ENCODE measurements around the gene HLCS. TPM values are rescaled to one million over a fixed set of nuclear protein-coding genes. Genes with fewer than 3 reads are reported as not detected.

The HLCS gene
- polyA plus RNA-seq, 1 donor (not counting 4 experiments of a cell fraction or from before 2014, with no cell fraction given), result 11.5 TPM

- no peaks in the 10 kb centered on the region for H3K4me1 ChIP-seq (ENCODE audit: control insufficient read depth, extremely low read depth, insufficient read depth, low read length)
- H3K79me2 ChIP-seq (ENCODE audit: control insufficient read depth, insufficient read depth, low read length), result no peaks in the 10 kb centered on the region
- H4K20me1 ChIP-seq (ENCODE audit: control insufficient read depth, extremely low read depth, insufficient read depth, low read length), result no peaks in the 10 kb centered on the region
- H3K36me3 ChIP-seq (ENCODE audit: control insufficient read depth in 2 of 2, extremely low read depth in 1 of 2, insufficient read depth in 2 of 2, low read length in 2 of 2), result peaks cover 2 to 9% of the 10 kb centered on the region in 2 experiments
- H3K9me1 ChIP-seq (ENCODE audit: control insufficient read depth, extremely low read depth, insufficient read depth, low read length), result no peaks in the 10 kb centered on the region
- H3K27me3 ChIP-seq (ENCODE audit: control insufficient read depth, extremely low read depth, insufficient read depth, low read length), result no peaks in the 10 kb centered on the region
- no peak overlapping the region for H3K4me3 ChIP-seq (ENCODE audit: control insufficient read depth in 2 of 3, extremely low read depth in 1 of 3, insufficient read depth in 2 of 3, low read depth in 1 of 3, low read length in 3 of 3)
- H3K4me2 ChIP-seq (ENCODE audit: control insufficient read depth, extremely low read depth, insufficient read depth, low read depth, low read length), result no peak overlapping the region
- DNase-seq (ENCODE audit: low read depth, low spot score) (no peak), FAIRE-seq (no peak)
- H3K27ac ChIP-seq (ENCODE audit: control insufficient read depth, insufficient read depth, low read length), result no peak overlapping the region
- no peak overlapping the region for H3K9ac ChIP-seq (ENCODE audit: control insufficient read depth, extremely low read depth, insufficient read depth, low read length)
- H2AFZ ChIP-seq (ENCODE audit: control insufficient read depth, low read length), result no peak overlapping the region
- dilution Hi-C loops (cut with MboI; ENCODE audit: extremely low pct_ligation_motif_present, low sequenced_read_pairs), result no loop called here
- H3K9me3 ChIP-seq (ENCODE audit: control insufficient read depth, low read depth, low read length), result no peaks in the 10 kb centered on the region
- no peak for TF ChIP-seq EZH2 (IDR thresholded peaks at IDR 0.05; ENCODE audit: low read length)
- no peak for TF ChIP-seq CTCF (optimal IDR thresholded peaks at IDR 0.05 in 1 of 3, IDR thresholded peaks at IDR 0.05 in 1 of 3, conservative IDR thresholded peaks at IDR 0.05 in 1 of 3; ENCODE audit: extremely low read depth in 1 of 3, insufficient read depth in 2 of 3, low read length in 3 of 3)
Observed at GRCh38 chr21:36893581-36893980, 72.9 kb downstream of the HLCS start.

- Histone ChIP-seq H3K27me3 (ENCODE audit: control insufficient read depth, extremely low read depth, insufficient read depth, low read length) (no peaks in the 10 kb centered on the region), H3K4me1 (ENCODE audit: control insufficient read depth, extremely low read depth, insufficient read depth, low read length) (no peaks in the 10 kb centered on the region), H3K79me2 (ENCODE audit: control insufficient read depth, insufficient read depth, low read length) (no peaks in the 10 kb centered on the region), H4K20me1 (ENCODE audit: control insufficient read depth, extremely low read depth, insufficient read depth, low read length) (no peaks in the 10 kb centered on the region), H2AFZ (ENCODE audit: control insufficient read depth, low read length) (no peak overlapping the region), H3K9me3 (ENCODE audit: control insufficient read depth, low read depth, low read length) (no peaks in the 10 kb centered on the region), H3K9me1 (ENCODE audit: control insufficient read depth, extremely low read depth, insufficient read depth, low read length) (no peaks in the 10 kb centered on the region), H3K4me2 (ENCODE audit: control insufficient read depth, extremely low read depth, insufficient read depth, low read depth, low read length) (no peak overlapping the region), H3K36me3 (ENCODE audit: control insufficient read depth in 2 of 2, extremely low read depth in 1 of 2, insufficient read depth in 2 of 2, low read length in 2 of 2) (peaks cover 2 to 9% of the 10 kb centered on the region in 2 experiments), H3K9ac (ENCODE audit: control insufficient read depth, extremely low read depth, insufficient read depth, low read length) (no peak overlapping the region), H3K27ac (ENCODE audit: control insufficient read depth, insufficient read depth, low read length) (no peak overlapping the region), H3K4me3 (ENCODE audit: control insufficient read depth in 2 of 3, extremely low read depth in 1 of 3, insufficient read depth in 2 of 3, low read depth in 1 of 3, low read length in 3 of 3) (no peak overlapping the region)
- DNase-seq (ENCODE audit: low read depth, low spot score), result no peak
- FAIRE-seq, result no peak
- TF ChIP-seq EZH2 (IDR thresholded peaks at IDR 0.05; ENCODE audit: low read length), result no peak
- TF ChIP-seq CTCF (optimal IDR thresholded peaks at IDR 0.05 in 1 of 3, IDR thresholded peaks at IDR 0.05 in 1 of 3, conservative IDR thresholded peaks at IDR 0.05 in 1 of 3; ENCODE audit: extremely low read depth in 1 of 3, insufficient read depth in 2 of 3, low read length in 3 of 3), result no peak
- dilution Hi-C loops (cut with MboI; ENCODE audit: extremely low pct_ligation_motif_present, low sequenced_read_pairs), result no loop called here
Observed at GRCh38 chr21:36892201-36892600, 74.3 kb downstream of the HLCS start.
